ENCODE results near the gene RAD23A. TPM values are rescaled to one million over a fixed set of nuclear protein-coding genes. Genes with fewer than 3 reads are reported as not detected.

Gene RAD23A
- total and polyA plus RNA-seq, 9 of the 15 experiments (the other 6 are each of a cell fraction or from before 2014, with no cell fraction given), result 9.5 to 181 (median 101) TPM

DNA sequence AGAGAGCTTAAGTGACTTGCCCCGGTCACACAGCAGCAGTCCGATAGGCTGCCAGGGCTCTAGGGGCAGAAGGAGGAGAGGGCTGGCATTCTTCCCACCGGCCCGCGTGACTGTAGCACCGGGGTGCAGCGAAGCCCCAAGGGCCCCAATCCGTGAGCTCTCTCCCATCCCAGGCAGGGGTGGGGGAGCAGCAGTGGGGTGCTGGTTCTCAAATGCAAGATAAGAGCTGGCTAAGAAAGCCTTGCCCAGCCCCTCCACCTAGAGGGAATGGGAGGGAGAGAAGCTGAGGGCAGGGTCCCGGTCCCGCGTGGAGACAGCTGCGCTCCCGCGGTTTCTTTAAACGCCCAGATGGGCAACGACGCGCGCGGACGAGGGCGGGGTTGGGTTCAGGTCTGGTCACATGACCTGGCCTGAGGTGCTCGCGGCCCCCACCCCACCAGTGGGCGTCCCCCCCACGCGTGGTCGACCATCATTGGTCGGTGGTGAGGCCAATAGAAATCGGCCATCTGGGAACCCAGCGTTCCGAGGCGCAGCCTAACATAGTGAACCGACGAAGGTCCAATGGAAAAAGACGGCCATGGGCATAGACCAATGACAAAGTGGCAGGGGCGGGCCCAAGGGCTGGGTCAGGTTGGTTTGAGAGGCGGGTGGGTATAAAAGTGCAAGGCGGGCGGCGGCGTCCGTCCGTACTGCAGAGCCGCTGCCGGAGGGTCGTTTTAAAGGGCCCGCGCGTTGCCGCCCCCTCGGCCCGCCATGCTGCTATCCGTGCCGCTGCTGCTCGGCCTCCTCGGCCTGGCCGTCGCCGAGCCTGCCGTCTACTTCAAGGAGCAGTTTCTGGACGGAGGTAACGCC is 7.5 kb upstream of the RAD23A start, which contains the start of gene CALR (continued):
- TF ChIP-seq, protein P1, sequence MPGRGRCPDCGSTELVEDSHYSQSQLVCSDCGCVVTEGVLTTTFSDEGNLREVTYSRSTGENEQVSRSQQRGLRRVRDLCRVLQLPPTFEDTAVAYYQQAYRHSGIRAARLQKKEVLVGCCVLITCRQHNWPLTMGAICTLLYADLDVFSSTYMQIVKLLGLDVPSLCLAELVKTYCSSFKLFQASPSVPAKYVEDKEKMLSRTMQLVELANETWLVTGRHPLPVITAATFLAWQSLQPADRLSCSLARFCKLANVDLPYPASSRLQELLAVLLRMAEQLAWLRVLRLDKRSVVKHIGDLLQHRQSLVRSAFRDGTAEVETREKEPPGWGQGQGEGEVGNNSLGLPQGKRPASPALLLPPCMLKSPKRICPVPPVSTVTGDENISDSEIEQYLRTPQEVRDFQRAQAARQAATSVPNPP (IDR thresholded peaks at IDR 0.05; ENCODE audit: borderline replicate concordance, insufficient read depth, insufficient read length), result no peak
- TF ChIP-seq MYBL2 (IDR thresholded peaks at IDR 0.05; ENCODE audit: low read depth) (no peak; the same call in 1 of the 2 replicates), MYBL2 (CRISPR knock-in tag; IDR thresholded peaks at IDR 0.05; ENCODE audit: borderline replicate concordance) (no peak), ZNF830 (CRISPR knock-in tag; IDR thresholded peaks at IDR 0.05) (peak; percentile 31; the same call in 1 of the 2 replicates), ZNF197 (CRISPR knock-in tag; IDR thresholded peaks at IDR 0.05; ENCODE audit: low read depth) (no peak), U2AF2 (optimal IDR thresholded peaks at IDR 0.05; ENCODE audit: low read depth, low read length) (no peak), BHLHE40 (IDR thresholded peaks at IDR 0.05; ENCODE audit: low read length) (peak; percentile 56; the same call in 1 of the 2 replicates), NFATC3 (IDR thresholded peaks at IDR 0.05) (no peak), ZNF507 (tag; conservative IDR thresholded peaks at IDR 0.05) (no peak), ZNF24 (IDR thresholded peaks at IDR 0.05) (no peak), FIP1L1 (IDR thresholded peaks at IDR 0.05; ENCODE audit: low read depth, low read length, poor library complexity, severe bottlenecking) (peak; percentile 97), CXXC5 (CRISPR knock-in tag; IDR thresholded peaks at IDR 0.05) (peak; percentile 87), CBFA2T2 (conservative IDR thresholded peaks at IDR 0.05) (peak; percentile 84), ZNF77 (CRISPR knock-in tag; IDR thresholded peaks at IDR 0.05) (no peak), GATAD2A (IDR thresholded peaks at IDR 0.05) (peak; percentile 100), BCL6 (CRISPR knock-in tag; IDR thresholded peaks at IDR 0.05) (no peak)
- TF ChIP-seq, protein P2, sequence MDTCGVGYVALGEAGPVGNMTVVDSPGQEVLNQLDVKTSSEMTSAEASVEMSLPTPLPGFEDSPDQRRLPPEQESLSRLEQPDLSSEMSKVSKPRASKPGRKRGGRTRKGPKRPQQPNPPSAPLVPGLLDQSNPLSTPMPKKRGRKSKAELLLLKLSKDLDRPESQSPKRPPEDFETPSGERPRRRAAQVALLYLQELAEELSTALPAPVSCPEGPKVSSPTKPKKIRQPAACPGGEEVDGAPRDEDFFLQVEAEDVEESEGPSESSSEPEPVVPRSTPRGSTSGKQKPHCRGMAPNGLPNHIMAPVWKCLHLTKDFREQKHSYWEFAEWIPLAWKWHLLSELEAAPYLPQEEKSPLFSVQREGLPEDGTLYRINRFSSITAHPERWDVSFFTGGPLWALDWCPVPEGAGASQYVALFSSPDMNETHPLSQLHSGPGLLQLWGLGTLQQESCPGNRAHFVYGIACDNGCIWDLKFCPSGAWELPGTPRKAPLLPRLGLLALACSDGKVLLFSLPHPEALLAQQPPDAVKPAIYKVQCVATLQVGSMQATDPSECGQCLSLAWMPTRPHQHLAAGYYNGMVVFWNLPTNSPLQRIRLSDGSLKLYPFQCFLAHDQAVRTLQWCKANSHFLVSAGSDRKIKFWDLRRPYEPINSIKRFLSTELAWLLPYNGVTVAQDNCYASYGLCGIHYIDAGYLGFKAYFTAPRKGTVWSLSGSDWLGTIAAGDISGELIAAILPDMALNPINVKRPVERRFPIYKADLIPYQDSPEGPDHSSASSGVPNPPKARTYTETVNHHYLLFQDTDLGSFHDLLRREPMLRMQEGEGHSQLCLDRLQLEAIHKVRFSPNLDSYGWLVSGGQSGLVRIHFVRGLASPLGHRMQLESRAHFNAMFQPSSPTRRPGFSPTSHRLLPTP (IDR thresholded peaks at IDR 0.05; ENCODE audit: borderline replicate concordance, extremely low read depth, insufficient read length), result no peak
- TF ChIP-seq, protein P3, sequence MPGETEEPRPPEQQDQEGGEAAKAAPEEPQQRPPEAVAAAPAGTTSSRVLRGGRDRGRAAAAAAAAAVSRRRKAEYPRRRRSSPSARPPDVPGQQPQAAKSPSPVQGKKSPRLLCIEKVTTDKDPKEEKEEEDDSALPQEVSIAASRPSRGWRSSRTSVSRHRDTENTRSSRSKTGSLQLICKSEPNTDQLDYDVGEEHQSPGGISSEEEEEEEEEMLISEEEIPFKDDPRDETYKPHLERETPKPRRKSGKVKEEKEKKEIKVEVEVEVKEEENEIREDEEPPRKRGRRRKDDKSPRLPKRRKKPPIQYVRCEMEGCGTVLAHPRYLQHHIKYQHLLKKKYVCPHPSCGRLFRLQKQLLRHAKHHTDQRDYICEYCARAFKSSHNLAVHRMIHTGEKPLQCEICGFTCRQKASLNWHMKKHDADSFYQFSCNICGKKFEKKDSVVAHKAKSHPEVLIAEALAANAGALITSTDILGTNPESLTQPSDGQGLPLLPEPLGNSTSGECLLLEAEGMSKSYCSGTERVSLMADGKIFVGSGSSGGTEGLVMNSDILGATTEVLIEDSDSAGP (CRISPR knock-in tag; IDR thresholded peaks at IDR 0.05), result peak; percentile 92
- TF ChIP-seq, protein P4, sequence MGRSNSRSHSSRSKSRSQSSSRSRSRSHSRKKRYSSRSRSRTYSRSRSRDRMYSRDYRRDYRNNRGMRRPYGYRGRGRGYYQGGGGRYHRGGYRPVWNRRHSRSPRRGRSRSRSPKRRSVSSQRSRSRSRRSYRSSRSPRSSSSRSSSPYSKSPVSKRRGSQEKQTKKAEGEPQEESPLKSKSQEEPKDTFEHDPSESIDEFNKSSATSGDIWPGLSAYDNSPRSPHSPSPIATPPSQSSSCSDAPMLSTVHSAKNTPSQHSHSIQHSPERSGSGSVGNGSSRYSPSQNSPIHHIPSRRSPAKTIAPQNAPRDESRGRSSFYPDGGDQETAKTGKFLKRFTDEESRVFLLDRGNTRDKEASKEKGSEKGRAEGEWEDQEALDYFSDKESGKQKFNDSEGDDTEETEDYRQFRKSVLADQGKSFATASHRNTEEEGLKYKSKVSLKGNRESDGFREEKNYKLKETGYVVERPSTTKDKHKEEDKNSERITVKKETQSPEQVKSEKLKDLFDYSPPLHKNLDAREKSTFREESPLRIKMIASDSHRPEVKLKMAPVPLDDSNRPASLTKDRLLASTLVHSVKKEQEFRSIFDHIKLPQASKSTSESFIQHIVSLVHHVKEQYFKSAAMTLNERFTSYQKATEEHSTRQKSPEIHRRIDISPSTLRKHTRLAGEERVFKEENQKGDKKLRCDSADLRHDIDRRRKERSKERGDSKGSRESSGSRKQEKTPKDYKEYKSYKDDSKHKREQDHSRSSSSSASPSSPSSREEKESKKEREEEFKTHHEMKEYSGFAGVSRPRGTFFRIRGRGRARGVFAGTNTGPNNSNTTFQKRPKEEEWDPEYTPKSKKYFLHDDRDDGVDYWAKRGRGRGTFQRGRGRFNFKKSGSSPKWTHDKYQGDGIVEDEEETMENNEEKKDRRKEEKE (IDR thresholded peaks at IDR 0.05; ENCODE audit: borderline replicate concordance in 1 of 2, control insufficient read depth in 1 of 2, low read depth in 2 of 2, low read length in 1 of 2), result no peak

Measured in K562 (cell line).